Suprapubic skin (tissue), 4 donors: ENCODE measurements around the gene APOBEC3A.

ENCODE experiments used
- CTCF ChIP-seq, 2 donors: fragments of 200-600 bp in 1 of 2; fragments of 450-650 bp in 1 of 2; sonication (generic) in 1 of 2; IDR thresholded peaks; one replicate each; pipeline ENCODE4 v1.5.1; 2016 to 2019; ENCODE audit warnings: antibody characterized with exemption in 2 of 2, mild to moderate bottlenecking in 1 of 2, moderate library complexity in 1 of 2
- POLR2A ChIP-seq, 2 donors: fragments of 450-650 bp; IDR thresholded peaks; one replicate each; pipeline ENCODE4 v1.6.1; 2017; ENCODE audit warnings: antibody characterized with exemption in 2 of 2, mild to moderate bottlenecking in 2 of 2, moderate library complexity in 2 of 2
- POLR2AphosphoS5 ChIP-seq, 3 donors: sonication (generic); formaldehyde crosslinking; IDR thresholded peaks; one replicate each; pipeline ENCODE4 v1.6.1; 2017; ENCODE audit warnings: antibody characterized with exemption in 3 of 3

GRCh38 chr22:38964306-38964705, 6.9 kb downstream of the APOBEC3A start:
- TF ChIP-seq CTCF (IDR thresholded peaks at IDR 0.05): no peak
- no peak for TF ChIP-seq POLR2AphosphoS5 (IDR thresholded peaks at IDR 0.05)
- TF ChIP-seq POLR2A (IDR thresholded peaks at IDR 0.05): no peak
